HepG2 (cell line): Measurements from ENCODE around the gene DQX1. TPM values are rescaled to one million over a fixed set of nuclear protein-coding genes. Genes with fewer than 3 reads are reported as not detected.
A peak's percentile ranks its signal among the peaks of the same experiment; 100 is the strongest.

Source experiments
- ARID2 ChIP-seq: sonication (generic); formaldehyde crosslinking; IDR thresholded peaks from 2 replicates; pipeline ENCODE4 v1.8.1; 2022; ENCODE audit warnings: mild to moderate bottlenecking, missing genetic modification reagents, borderline replicate concordance
- HDAC2 ChIP-seq: sonication (generic); formaldehyde crosslinking; IDR thresholded peaks from 2 replicates; pipeline ENCODE4 v1.4.0; 2020; ENCODE audit warnings: missing genetic modification reagents
- IRF1 ChIP-seq: sonication (generic); formaldehyde crosslinking; IDR thresholded peaks from 2 replicates; pipeline ENCODE4 v1.4.0; 2020; ENCODE audit warnings: low read depth, mild to moderate bottlenecking, missing genetic modification reagents
- MAFG ChIP-seq: sonication (generic); formaldehyde crosslinking; IDR thresholded peaks from 2 replicates; pipeline ENCODE4 v1.5.1; 2020; ENCODE audit warnings: mild to moderate bottlenecking, missing genetic modification reagents
- NR2C2 ChIP-seq: sonication (generic); formaldehyde crosslinking; IDR thresholded peaks from 2 replicates; pipeline ENCODE4 v1.4.0; 2020; ENCODE audit warnings: missing genetic modification reagents, mild to moderate bottlenecking, moderate library complexity, borderline replicate concordance
- PHB2 ChIP-seq: fragments of 450-650 bp; IDR thresholded peaks from 2 replicates; pipeline ENCODE4 v1.6.1; 2018; ENCODE audit not compliant: partially characterized antibody
- TCF12 ChIP-seq, 2 experiments: fragments of 450-650 bp in 1 of 2; sonication (generic) in 1 of 2; formaldehyde crosslinking in 1 of 2; IDR thresholded peaks; 2 replicates each; pipeline versions ENCODE4 v1.6.1 to v1.8.0; 2017 to 2022; ENCODE audit warnings: antibody characterized with exemption in 1 of 2, mild to moderate bottlenecking in 1 of 2, missing genetic modification reagents in 1 of 2, moderate library complexity in 1 of 2
- ZNF142 ChIP-seq: sonication (generic); formaldehyde crosslinking; IDR thresholded peaks from 2 replicates; pipeline ENCODE4 v1.4.0; 2020; ENCODE audit warnings: missing genetic modification reagents
- ZNF30 ChIP-seq: sonication (generic); formaldehyde crosslinking; IDR thresholded peaks from 2 replicates; pipeline ENCODE4 v1.5.0; 2020; ENCODE audit warnings: mild to moderate bottlenecking, missing genetic modification reagents
- ZNF430 ChIP-seq: sonication (generic); formaldehyde crosslinking; IDR thresholded peaks from 2 replicates; pipeline ENCODE4 v1.9.0; 2021; ENCODE audit warnings: mild to moderate bottlenecking, missing genetic modification reagents
- ZNF724P ChIP-seq: sonication (generic); formaldehyde crosslinking; IDR thresholded peaks from 2 replicates; pipeline ENCODE4 v1.8.0; 2022; ENCODE audit warnings: missing genetic modification reagents, borderline replicate concordance
- ZNF75D ChIP-seq: sonication (generic); formaldehyde crosslinking; IDR thresholded peaks from 2 replicates; pipeline ENCODE4 v1.8.1; 2023; ENCODE audit warnings: missing genetic modification reagents, mild to moderate bottlenecking, borderline replicate concordance
- ZNF766 ChIP-seq: sonication (generic); formaldehyde crosslinking; IDR thresholded peaks from 2 replicates; pipeline ENCODE4 v1.5.0; 2020; ENCODE audit warnings: missing genetic modification reagents, borderline replicate concordance
- polyA plus RNA-seq, 8 experiments: library from polyadenylated mRNA; depleted of rRNA in 3 of 8; stranded (reverse) in 7 of 8; unstranded in 1 of 8; fragments of >200 nt; fragmentation: Illumina TruSeq in 4 of 8; extraction: Trizol in 4 of 8; gene quantifications; 2 replicates each; pipeline versions ENCODE4 v1.2.1 to v1.2.3, GENCODE V29; 2011 to 2016; ENCODE audit warnings: low read depth in 4 of 8, missing spikeins in 1 of 8, mixed read lengths in 1 of 8; ENCODE audit not compliant: insufficient read depth in 1 of 8
- total RNA-seq, 5 experiments: library from RNA; depleted of rRNA; stranded (reverse); fragments of >200 nt; fragmentation: Illumina TruSeq; extraction: Trizol; gene quantifications; 2 replicates each; pipeline ENCODE4 v1.2.3, GENCODE V29; 2016; ENCODE audit warnings: low read depth in 1 of 5
- TF ChIP-seq, protein P1 (sequence below): sonication (generic); formaldehyde crosslinking; IDR thresholded peaks from 2 replicates; pipeline ENCODE4 v1.4.0; 2020; ENCODE audit warnings: missing genetic modification reagents, borderline replicate concordance
- TF ChIP-seq, protein P2 (sequence below): sonication (generic); formaldehyde crosslinking; IDR thresholded peaks from 2 replicates; pipeline ENCODE4 v1.8.1; 2023; ENCODE audit warnings: mild to moderate bottlenecking, inconsistent platforms, moderate library complexity, missing genetic modification reagents, borderline replicate concordance
- TF ChIP-seq, protein P3 (sequence below): sonication (generic); formaldehyde crosslinking; IDR thresholded peaks from 2 replicates; pipeline ENCODE4 v1.9.0; 2021; ENCODE audit warnings: missing genetic modification reagents, borderline replicate concordance

The DQX1 gene
- total and polyA plus RNA-seq, 2 of the 13 experiments (the other 11 are each of a cell fraction or from before 2014, with no cell fraction given): 27.6 to 89.8 TPM

DNA sequence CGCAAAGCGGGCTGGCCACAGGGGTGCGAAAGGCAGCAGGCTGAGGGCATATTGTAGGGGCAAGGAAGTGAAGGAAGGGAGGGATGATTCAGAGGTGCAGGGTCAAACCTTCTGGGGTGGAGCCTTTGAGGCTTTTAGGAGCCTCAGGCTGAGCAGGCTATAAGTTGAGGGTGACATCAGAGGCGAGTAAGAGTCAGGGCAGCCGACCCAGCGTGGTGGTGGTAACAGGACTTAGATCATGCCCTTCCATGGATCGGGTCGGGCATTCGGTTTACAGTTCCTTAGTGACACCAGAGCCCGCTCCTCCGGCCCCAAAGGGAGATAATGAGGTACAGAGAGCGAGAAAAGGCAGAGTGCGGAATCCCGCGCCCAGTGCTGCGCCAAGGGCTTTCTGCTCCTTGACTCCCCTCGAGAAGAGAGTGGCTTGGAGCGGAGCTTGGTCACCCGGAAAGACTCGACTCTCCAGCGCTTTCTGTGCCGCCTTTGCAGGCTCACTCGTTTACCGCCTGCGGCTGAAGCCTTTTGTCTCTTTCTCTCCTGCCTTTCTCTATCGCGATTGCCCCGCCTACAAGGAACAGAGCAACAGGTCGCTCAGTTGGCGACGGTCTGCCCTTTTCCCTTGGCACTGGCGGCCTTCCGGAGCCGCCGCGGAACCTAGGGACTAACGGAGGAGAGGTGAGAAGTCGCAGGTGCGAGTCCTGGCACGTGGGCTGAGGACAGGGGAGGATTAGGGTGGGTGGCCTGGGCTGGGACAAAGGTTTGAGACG is 27.3 kb downstream of the DQX1 start (continued):
- TF ChIP-seq MAFG (CRISPR knock-in tag) (no peak), ZNF430 (0 out of 2 replicates have a peak, but pooled peaks have one; percentile 36), ZNF142 (no peak), ARID2 (CRISPR knock-in tag) (no peak), NR2C2 (CRISPR knock-in tag) (0 out of 2 replicates have a peak, but pooled peaks have one; percentile 4), PHB2 (no peak), ZNF30 (0 out of 2 replicates have a peak, but pooled peaks have one; percentile 71), ZNF724P (CRISPR knock-in tag) (no peak), ZNF75D (0 out of 2 replicates have a peak, but pooled peaks have one; percentile 45), ZNF766 (CRISPR knock-in tag) (no peak), TCF12 (IDR thresholded peaks at IDR 0.05) (no peak), TCF12 (CRISPR knock-in tag; IDR thresholded peaks at IDR 0.05) (no peak), HDAC2 (CRISPR knock-in tag) (no peak), IRF1 (CRISPR knock-in tag) (no peak)
- TF ChIP-seq, protein P1, sequence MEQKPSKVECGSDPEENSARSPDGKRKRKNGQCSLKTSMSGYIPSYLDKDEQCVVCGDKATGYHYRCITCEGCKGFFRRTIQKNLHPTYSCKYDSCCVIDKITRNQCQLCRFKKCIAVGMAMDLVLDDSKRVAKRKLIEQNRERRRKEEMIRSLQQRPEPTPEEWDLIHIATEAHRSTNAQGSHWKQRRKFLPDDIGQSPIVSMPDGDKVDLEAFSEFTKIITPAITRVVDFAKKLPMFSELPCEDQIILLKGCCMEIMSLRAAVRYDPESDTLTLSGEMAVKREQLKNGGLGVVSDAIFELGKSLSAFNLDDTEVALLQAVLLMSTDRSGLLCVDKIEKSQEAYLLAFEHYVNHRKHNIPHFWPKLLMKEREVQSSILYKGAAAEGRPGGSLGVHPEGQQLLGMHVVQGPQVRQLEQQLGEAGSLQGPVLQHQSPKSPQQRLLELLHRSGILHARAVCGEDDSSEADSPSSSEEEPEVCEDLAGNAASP (CRISPR knock-in tag): no peak
- TF ChIP-seq, protein P2, sequence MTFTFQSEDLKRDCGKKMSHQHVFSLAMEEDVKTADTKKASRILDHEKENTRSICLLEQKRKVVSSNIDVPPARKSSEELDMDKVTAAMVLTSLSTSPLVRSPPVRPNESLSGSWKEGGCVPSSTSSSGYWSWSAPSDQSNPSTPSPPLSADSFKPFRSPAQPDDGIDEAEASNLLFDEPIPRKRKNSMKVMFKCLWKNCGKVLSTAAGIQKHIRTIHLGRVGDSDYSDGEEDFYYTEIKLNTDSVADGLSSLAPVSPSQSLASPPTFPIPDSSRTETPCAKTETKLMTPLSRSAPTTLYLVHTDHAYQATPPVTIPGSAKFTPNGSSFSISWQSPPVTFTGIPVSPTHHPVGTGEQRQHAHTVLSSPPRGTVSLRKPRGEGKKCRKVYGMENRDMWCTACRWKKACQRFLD (CRISPR knock-in tag): no peak
- TF ChIP-seq, protein P3, sequence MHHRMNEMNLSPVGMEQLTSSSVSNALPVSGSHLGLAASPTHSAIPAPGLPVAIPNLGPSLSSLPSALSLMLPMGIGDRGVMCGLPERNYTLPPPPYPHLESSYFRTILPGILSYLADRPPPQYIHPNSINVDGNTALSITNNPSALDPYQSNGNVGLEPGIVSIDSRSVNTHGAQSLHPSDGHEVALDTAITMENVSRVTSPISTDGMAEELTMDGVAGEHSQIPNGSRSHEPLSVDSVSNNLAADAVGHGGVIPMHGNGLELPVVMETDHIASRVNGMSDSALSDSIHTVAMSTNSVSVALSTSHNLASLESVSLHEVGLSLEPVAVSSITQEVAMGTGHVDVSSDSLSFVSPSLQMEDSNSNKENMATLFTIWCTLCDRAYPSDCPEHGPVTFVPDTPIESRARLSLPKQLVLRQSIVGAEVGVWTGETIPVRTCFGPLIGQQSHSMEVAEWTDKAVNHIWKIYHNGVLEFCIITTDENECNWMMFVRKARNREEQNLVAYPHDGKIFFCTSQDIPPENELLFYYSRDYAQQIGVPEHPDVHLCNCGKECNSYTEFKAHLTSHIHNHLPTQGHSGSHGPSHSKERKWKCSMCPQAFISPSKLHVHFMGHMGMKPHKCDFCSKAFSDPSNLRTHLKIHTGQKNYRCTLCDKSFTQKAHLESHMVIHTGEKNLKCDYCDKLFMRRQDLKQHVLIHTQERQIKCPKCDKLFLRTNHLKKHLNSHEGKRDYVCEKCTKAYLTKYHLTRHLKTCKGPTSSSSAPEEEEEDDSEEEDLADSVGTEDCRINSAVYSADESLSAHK (CRISPR knock-in tag): no peak
